ENCODE data around the gene CASZ1. TPM values are rescaled to one million over a fixed set of nuclear protein-coding genes. Genes with fewer than 3 reads are reported as not detected.

CASZ1 gene
- polyA plus RNA-seq, 1 experiment: 0.06 TPM

DNA sequence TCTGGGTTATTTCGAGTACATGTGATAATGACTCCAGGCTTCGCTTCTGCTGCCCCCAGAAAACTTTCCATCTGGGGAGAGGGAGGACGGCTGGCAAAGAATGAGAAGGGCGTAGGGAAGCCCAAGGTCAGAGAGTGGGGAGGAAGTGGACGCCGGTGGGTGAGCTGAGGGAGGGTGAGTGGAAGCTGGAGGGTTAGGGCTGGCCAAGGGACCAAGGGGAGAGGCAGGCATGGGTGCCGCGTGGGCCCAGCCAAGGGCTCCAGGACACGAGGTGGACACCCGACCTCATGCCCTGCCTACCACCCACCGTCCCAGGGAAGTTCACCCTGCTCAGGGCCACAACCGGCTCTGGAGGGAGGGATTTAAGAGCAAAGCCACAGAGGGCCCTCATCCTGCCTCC lies 75.8 kb downstream of the CASZ1 start:
- POLR2A ChIA-PET: no interaction called here
- TF ChIP-seq, protein P1, sequence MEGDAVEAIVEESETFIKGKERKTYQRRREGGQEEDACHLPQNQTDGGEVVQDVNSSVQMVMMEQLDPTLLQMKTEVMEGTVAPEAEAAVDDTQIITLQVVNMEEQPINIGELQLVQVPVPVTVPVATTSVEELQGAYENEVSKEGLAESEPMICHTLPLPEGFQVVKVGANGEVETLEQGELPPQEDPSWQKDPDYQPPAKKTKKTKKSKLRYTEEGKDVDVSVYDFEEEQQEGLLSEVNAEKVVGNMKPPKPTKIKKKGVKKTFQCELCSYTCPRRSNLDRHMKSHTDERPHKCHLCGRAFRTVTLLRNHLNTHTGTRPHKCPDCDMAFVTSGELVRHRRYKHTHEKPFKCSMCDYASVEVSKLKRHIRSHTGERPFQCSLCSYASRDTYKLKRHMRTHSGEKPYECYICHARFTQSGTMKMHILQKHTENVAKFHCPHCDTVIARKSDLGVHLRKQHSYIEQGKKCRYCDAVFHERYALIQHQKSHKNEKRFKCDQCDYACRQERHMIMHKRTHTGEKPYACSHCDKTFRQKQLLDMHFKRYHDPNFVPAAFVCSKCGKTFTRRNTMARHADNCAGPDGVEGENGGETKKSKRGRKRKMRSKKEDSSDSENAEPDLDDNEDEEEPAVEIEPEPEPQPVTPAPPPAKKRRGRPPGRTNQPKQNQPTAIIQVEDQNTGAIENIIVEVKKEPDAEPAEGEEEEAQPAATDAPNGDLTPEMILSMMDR (IDR thresholded peaks at IDR 0.05; ENCODE audit: low read depth, low read length): no peak
- H3K27me3 ChIP-seq (ENCODE audit: control insufficient read depth, insufficient read depth, low read length): peaks cover 50% of the 10 kb centered on the region
- DNase-seq (ENCODE audit: low read depth, low spot score): no peak
- peaks cover 10% of the 10 kb centered on the region; the same call in 1 of the 2 replicates for H3K9me3 ChIP-seq (ENCODE audit: control insufficient read depth, insufficient read depth, low read length)
- H3K4me3 ChIP-seq (ENCODE audit: low read depth, low read length): no peak overlapping the region
- CTCF ChIA-PET: no interaction called here
- H3K27ac ChIP-seq (ENCODE audit: low read depth, low read length): no peak overlapping the region

DNA sequence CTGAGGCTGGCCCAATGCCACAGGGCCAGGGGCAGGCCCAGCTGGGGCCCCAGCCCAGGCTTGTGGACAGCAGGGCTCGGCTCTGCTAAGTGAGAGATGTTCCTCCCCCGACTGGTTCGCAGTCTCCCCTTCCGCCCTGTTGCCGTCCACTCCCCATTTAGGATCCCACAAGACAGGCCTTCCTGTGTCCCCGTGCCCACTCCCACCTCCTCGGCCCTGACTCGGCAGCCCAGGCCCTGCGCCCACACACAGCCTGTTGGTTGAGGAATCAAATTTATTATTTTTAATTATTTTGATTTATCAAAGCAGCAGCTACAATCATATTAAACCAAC lies 78.4 kb downstream of the CASZ1 start:
- ChIA-PET POLR2A (no interaction called here), CTCF (no interaction called here)
- Histone ChIP-seq H3K4me3 (ENCODE audit: low read depth, low read length) (no peak overlapping the region), H3K9me3 (ENCODE audit: control insufficient read depth, insufficient read depth, low read length) (peaks cover 3% of the 10 kb centered on the region; the same call in 1 of the 2 replicates), H3K27me3 (ENCODE audit: control insufficient read depth, insufficient read depth, low read length) (peaks cover 56% of the 10 kb centered on the region), H3K27ac (ENCODE audit: low read depth, low read length) (no peak overlapping the region)
- no peak for DNase-seq (ENCODE audit: low read depth, low spot score)
- TF ChIP-seq, protein P1 (IDR thresholded peaks at IDR 0.05; ENCODE audit: low read depth, low read length): no peak

DNA sequence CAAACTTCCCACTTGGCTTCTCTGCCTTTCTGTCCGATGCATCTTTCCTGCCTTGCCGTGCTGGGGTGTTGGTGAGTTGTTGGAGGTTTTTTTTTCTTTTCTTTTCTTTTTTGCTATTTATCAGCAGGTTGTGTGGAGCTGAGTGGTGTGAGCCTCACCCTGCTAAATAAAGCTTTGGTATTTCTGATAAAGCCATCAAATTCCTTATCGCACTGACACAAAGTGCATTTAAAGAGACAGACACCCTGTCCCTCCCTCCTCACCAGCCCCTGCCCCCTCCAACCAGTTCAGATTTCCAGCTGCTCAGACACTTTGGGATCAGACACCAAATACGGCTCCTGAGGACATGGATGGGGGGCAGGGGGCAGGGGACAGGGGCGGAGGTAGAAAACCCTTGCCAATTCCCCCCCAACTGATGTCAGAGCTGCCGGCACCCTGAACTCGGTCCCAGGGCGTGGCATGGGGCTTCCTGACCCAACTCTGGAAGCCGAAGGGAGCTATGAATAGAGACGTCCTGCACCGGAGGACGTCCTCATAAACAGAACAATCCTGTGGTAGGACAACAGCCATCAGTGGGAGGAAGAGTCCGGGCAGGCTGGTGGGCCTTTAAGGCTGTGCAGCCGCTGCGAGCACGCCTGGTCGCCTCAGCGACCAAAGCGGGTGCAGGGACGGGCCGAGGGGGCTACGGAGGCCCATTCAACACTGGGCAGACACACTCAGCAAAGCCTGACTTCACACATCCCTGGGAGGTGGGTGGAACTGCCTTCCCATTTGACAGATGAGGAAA lies 79.0 kb downstream of the CASZ1 start:
- TF ChIP-seq, protein P1 (IDR thresholded peaks at IDR 0.05; ENCODE audit: low read depth, low read length): no peak
- H3K4me3 ChIP-seq (ENCODE audit: low read depth, low read length): no peak overlapping the region
- DNase-seq (ENCODE audit: low read depth, low spot score): no peak
- CTCF ChIA-PET: no interaction called here
- POLR2A ChIA-PET: no interaction called here
- H3K27me3 ChIP-seq (ENCODE audit: control insufficient read depth, insufficient read depth, low read length): peaks cover 59% of the 10 kb centered on the region
- no peak overlapping the region for H3K27ac ChIP-seq (ENCODE audit: low read depth, low read length)
- H3K9me3 ChIP-seq (ENCODE audit: control insufficient read depth, insufficient read depth, low read length): peaks cover 3% of the 10 kb centered on the region; the same call in 1 of the 2 replicates

DNA sequence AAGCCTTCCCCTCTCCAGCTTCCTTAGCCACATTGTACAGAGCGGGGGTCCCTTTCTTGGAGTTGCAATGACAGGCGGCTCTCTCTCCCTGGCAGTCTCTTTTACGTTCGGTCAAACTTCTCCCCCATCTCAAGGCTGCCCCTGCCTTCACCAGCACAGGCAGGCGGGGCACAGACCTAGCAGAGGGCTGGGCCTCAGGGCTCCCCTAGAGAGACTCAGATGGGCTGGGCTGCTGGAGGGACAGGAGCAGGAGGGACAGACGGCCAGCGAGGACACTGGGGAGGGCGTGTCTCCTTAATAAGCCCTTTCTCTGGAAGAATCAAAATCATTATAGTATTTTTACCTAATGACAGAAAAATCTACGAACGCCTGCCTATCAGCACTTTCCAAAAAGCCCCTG lies 79.6 kb downstream of the CASZ1 start:
- Histone ChIP-seq H3K9me3 (ENCODE audit: control insufficient read depth, insufficient read depth, low read length) (peaks cover 3% of the 10 kb centered on the region; the same call in 1 of the 2 replicates), H3K27me3 (ENCODE audit: control insufficient read depth, insufficient read depth, low read length) (peaks cover 59% of the 10 kb centered on the region), H3K4me3 (ENCODE audit: low read depth, low read length) (no peak overlapping the region), H3K27ac (ENCODE audit: low read depth, low read length) (no peak overlapping the region)
- TF ChIP-seq, protein P1 (IDR thresholded peaks at IDR 0.05; ENCODE audit: low read depth, low read length): no peak
- ChIA-PET POLR2A (no interaction called here), CTCF (no interaction called here)
- DNase-seq (ENCODE audit: low read depth, low spot score): no peak

DNA sequence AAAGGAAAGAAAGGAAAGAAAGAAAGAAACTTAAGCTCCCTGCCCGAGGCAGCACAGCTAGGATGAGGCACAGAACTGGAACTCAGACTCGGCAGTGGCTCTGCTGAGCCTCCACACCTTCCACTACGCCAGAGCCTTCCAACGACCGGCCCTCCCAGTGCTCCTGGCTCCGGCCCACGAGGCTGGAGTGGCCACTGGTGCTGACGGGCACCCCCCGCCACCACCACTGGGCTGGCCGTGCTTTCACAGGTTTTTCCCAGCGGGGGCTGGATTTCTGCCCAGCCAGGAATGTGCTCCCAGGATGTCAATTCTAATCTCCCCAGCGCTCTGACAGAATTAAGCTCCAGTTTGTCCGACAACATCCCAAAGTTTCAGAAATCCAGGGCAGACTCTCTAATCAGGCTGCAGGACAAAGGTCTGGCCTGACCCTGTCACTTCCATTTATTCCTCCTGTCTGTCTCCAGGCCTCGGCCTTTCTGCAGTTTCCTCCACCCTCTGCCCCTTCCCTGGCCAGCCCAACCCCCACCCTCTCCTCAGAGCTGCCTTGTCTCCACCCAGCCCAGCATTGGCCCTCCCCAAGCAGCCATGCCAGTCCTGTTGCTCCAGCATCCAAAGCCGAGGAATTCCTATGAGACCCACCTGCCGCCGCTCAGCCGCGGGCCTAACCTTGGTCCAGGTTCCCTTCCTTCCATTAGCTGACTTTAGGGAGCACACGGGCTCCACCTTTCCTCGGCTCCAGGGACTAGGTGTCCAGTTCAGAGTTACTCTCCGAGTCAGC lies 81.9 kb downstream of the CASZ1 start:
- ChIA-PET POLR2A (no interaction called here), CTCF (no interaction called here)
- DNase-seq (ENCODE audit: low read depth, low spot score): no peak
- Histone ChIP-seq H3K27ac (ENCODE audit: low read depth, low read length) (no peak overlapping the region), H3K9me3 (ENCODE audit: control insufficient read depth, insufficient read depth, low read length) (peaks cover 3% of the 10 kb centered on the region; the same call in 1 of the 2 replicates), H3K4me3 (ENCODE audit: low read depth, low read length) (no peak overlapping the region), H3K27me3 (ENCODE audit: control insufficient read depth, insufficient read depth, low read length) (peaks cover 59% of the 10 kb centered on the region)
- TF ChIP-seq, protein P1 (IDR thresholded peaks at IDR 0.05; ENCODE audit: low read depth, low read length): no peak
